HG03064 (cell line): Measurements from ENCODE around the gene SPATA31C2.
"Not testable (repeated sequence)": the region's sequence is repeated elsewhere in the genome, so short reads cannot be mapped to it uniquely, and the experiment has no call there.

Experiments used
- ATAC-seq: cut with Tn5 transposase; IDR thresholded peaks from one replicate; pipeline ENCODE4 v1.9.1; 2021; ENCODE audit warnings: low read depth; ENCODE audit not compliant: unreplicated experiment

Gene SPATA31C2

DNA sequence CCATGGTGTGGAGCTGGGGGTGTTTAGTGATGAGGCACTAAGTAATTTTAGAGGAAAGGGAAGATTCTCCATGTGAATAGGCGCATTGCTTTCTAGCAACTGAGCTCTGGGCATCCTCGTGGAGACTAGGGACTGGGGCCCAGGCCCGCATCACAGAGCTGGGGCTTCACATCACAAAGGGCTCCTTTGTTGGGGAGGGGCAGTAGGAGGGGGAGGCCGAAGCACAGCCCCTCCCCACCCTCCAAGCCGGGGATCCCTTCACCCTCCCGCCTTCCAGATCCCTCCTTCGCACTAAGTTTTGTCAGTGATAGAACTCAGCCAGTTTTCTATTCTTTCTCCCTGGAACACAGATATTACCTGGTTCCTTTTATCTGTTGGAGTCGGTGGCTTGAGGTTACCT is at the start of gene SPATA31C2:
Gene SPATA31C2 (minus strand): TSS at position 101 of the 400 bp plus-strand sequence. CDS start 29 bp downstream, at position 72.
- not testable (repeated sequence) for ATAC-seq

DNA sequence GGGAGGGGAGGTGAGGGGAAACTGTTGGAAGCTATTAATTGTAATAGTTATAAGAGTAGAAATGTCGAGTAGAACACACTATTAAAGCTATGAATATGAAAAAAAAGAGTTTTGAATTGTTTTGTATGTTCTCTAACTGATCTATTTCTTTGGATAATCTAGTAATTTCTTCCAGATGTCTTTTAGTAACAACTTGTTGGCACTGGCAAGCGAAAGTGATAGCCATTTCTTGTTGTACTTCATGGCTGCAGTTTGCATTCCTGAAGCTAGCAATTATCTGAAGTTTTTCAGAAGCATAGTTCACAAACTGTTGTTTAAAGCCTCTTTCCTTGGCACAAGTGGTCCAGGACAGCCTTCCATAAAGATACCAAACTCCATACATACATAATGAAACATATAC is 49.4 kb upstream of the SPATA31C2 start:
- ATAC-seq, result no peak

DNA sequence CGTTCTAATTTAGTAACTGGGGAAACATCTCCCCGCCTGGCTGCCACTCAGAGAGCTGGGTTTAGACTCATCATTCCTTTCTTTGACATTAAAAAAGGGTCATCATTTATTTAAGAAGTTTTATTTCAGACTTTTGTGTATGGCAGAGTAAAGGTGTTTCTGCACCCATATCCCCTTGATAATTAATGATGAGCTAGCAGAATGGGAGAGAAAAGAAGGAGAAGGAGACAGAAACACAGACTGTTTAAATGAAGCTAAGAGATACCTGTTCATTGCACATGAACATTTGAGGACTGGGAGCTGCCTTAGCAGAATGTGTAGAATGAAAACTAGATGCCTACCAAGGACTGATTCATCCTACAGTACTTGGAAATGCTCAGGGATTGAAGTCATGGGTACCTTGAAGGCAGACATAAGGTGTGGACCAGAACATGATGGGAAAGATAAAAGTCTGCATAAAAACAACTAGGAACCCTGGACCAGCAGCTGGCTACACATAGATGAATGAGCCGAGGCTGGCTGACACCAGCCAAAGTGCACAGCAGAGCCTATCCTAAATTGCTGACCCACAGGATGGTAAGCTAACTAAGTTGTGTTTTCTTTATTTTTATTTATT is 48.3 kb upstream of the SPATA31C2 start:
- no peak for ATAC-seq

DNA sequence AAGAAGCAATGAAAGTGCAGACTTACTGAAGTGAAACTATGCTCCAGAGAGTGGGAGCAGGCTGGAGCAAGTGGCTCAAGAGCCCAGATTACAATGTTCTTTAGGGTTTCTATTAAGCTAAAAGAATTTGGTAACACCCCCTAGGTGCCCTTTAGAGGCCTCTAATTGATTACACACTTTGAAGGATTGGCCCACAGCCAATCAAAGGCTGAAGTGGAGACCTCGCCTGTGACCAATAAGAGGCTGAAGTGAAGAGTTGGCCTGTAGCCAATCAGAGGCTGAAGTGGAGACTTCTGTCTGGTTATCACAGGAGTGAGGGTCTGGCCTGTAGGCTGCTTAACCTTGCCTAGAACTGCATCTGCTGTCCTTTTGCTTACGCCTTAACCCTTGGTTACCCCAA is 46.7 kb upstream of the SPATA31C2 start:
- no peak for ATAC-seq

DNA sequence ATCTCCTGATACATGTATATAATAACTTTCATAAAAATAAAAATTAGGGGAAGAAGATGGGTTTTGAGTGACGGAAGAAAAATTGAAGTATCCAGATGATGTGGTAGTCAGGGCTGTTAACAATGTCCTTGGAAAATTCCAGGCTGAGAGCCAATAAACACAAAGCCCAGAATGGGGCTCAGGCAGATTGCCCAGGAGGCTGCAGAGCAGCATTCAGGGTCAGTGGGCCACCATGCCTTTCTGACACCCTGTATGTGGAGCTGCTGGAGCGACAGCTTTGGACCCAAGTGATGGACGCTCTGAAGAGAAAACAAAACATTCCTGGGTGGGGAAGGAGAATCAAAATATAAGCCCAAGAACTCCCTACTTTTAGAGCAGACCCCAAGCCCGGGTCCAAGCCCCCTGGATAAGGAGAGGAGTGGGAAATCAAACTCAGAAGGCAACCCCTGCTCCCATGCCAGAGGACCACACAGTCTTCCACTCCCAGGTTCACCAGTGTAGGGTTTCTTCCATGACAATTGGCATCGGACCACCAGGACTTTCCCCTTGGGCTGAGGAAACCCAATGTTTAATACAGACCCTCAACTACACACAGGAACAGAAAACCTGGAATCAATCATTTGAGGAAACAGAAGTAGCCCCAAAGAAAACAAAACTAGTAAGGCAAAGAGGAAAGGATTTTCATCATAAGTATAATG is 45.7 kb upstream of the SPATA31C2 start:
- ATAC-seq, result no peak

DNA sequence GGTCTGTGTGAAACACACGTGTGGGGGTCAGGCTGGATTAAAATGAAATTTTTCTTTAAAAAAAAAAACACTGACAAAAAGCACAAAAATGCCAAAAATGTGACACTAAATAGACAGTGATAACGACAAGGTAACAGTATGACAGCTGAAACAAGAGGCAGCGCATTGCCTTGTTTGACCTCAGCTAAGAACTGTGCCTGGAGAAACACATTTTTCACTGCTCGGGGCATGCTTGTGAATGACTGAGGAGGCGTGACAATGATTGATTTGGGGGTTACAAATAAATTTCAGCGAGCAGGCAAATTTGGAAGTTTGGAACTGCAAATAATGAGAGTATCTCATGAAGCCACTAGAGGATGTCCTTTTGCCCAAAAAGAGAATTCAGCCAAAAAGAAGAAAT is 44.2 kb upstream of the SPATA31C2 start:
- ATAC-seq, result no peak

DNA sequence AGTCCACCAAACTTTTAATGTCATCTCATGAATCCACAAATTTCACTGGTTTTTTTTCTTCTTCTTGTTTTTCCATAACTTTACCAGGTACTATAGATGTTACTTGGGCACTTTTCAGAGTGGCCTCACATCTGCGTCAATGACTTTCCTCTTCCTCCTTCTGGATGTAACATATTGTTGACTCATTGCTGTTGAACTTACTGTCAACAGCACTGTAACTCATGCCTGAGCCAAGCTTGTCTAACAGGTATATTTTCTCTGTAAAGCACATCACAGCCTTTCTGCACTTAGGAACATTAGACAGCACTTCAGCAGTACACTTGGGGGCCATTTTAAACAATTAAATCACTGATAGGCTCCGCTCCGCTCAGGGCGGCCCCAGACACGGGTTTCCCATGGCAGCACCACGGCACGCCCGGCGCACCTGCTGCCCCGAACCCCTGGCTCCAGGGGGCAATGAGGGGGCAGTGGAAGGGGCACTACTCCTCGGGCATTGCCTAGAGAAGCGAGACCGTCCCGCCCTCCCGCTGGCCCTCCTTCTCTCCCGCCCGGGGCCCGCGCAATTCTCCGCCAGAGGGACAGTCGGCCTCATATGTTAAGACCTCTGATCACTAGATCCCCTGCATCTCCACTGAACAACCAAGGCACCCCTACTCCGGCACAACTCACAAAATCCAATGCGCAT is 41.9 kb upstream of the SPATA31C2 start:
- no peak for ATAC-seq

DNA sequence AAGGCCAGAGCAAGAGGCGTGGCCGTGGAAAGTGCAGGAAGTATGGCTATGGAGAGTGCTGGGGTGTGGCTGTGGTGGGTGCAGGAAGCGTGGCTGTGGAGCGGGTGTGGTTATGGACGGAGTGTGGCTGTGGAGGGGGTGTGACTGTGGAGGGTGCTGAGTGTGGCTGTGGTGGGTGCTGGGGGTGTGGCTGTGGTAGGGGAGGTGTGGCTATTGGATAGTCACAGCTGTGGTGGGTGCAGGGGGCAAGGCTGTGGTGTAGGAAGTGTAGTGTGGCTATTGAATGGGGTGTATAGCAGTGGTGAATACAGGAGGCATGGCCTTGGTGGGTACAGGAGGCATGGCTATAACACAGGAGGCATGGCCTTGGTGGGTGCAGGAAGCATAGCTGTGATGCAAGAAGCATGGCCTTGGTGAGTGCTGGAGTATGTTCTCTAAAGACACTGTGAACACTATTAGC is 40.8 kb upstream of the SPATA31C2 start:
- ATAC-seq, result no peak

DNA sequence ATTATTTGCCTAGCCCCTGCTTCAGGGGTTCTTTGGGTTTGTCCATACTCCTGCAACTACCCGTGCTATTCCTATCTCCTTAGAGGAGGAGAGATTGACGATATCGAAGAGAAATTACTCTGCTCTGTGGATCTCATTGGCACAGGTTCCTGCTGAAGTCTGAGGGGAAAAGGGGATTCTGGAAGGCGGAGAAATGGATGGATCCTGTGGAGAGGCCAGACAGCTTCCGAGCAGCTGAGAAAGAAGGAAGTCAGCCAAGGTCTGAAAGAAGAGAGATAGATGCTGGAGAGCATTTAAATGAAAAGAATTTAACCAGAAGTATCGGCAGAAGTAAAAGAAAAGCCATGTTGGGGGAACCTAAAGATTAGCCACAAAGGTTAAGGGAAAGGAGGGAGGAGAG is 40.4 kb upstream of the SPATA31C2 start:
- ATAC-seq, result no peak

DNA sequence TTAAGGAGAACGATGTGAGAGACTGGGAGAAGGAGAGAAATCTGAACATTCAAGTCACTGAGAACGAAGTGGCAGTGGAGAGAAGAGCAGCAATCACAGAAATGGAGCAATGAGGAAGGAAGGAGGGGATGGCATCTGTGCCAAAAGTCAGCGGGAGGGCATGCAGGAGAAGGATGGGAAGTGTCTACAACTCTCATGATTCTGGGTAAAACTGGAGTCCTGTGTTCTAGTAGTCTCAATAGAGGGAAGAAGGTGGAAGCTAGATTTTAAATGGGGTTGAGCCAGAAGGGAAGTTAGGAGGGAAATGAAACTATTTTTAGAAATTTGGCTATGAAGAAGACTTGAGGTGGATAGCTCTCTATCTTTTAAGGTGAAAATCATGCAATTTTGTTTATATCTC is 39.1 kb upstream of the SPATA31C2 start:
- no peak for ATAC-seq

DNA sequence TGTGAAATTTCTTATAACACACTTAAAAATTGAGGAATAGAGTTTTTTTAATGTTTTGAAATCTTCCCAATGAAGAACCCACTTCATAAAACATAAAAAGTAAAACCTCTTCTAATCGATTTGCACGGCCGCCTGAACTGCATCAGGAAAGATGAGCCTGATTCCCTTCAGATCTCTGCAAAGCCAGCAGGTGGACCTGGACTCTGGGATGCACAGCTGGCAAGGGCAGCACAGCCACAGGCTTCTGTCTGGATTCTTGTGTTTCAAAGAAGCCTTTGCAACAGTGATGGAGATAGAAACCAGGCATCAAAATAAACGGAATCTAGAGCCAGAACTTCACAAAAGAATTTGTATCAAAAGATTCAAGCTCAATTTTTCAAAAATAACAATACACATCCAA is 36.0 kb upstream of the SPATA31C2 start:
- ATAC-seq, result no peak

DNA sequence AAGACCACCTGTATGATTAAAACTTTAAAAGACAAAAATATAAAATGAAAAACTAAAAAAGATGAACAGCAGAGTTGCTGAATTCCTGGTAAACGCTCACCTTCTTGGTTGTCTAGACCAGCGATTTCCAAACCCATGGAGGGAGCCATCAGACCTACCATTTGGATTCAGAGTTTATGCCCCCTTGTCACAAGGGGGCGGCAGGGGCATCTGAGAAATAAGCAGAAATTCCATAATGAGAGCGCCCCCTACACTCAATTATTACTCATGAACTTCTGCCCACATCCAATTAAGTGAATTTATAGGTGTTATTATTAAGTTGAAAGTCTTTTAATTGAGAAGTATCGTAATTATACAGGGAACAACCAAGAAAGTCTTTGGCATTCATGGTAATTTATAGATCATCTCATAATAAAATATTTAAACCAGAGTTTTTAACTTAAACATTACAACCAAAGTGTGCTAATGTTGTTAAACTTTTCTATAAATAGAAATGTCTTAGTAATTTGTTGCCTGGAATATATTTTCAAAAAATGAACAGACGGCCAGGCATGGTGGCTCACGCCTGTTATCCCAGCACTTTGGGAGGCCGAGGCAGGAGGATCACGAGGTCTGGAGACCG is 35.2 kb upstream of the SPATA31C2 start:
- no peak for ATAC-seq

DNA sequence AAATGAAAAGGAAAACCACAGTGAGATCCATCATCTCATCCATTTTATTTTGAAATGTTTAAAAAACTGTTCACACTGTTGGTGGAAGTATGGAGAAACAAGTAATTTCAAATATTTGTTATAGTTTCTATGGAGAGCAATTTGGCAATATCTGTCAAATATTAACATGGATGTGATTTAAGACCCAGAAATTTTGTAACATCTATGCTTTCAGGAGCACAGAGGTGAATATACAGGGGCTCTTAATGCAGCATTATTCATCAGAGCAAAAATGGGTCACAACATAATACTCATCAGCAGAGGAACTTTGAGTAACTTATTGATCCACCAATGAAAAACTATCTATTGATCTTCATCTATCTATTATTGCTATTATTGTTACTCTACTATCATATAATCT is 31.4 kb upstream of the SPATA31C2 start:
- ATAC-seq, result no peak

DNA sequence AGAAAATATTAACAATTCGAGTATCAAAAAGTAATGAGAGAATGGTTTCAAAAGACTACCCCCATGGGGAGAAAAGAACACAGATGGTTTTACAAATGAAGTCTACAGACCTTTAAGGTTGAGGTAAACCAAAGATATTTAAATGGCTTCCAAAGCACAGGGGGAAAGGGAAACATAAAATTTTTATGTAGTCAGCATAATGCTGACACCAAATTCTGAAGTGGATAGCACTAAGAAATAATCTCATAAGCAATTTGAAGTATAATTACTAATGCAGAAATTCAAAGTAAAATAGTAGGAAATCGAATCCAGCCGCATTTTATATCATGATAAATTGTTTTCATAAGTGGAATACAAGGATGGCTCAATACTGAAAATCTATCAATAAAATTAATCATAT is 30.3 kb upstream of the SPATA31C2 start:
- no peak for ATAC-seq

DNA sequence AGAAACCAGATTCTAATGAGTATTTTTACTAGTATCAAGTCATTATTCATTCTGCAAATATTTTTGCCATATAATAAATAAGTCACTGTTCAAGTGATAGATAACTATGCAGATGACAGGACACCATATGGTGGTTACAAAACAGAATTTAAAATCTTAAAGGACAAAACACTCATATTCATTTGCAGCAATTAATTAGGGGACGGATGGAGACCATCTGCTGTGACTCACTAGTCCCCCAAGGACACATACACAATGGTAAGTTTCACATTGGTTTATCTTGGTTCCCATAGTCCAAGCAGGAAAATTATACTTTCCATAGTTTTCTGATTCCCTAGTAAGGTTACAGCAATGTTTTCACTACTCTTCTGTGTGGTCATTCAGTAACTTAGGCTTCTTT is 28.4 kb upstream of the SPATA31C2 start:
- no peak for ATAC-seq

DNA sequence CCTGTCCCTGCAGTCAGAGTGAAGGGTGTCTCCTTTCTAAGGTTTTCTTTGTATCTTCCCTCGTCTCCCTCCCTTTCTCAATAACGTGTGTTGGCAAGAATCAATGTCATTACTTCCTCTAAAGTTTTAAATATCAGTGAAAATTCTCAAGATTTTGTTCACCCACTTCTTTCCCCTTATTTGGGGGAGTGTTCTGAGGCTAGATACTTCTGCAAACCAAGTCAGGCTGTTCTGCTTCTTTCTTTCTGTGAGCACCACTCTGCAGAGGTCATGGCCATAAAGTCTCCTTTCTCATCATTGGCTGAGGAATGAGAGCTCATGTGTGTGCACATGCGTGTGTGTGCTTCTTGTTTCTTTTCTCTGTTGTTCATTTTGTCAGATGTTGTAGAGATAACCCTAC is 26.6 kb upstream of the SPATA31C2 start:
- no peak for ATAC-seq

DNA sequence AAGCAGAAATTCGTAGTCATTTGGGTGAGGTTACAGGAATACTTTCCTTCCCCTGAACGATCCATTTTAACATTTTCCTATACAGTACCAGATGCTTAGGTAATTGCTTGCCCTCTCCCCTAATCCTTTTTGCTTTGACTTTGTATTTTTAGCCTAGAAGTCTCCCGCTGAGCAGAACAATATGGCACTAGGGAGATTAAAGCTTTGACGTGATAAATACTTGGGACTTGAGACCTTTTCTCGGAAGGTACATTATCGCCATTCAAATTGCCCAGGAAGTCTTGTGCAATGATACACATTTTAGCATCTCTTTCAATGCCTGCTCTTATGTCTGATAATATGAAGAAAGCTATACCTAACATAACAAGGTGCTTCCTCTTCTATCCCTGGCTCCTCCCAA is 22.9 kb upstream of the SPATA31C2 start:
- no peak for ATAC-seq

DNA sequence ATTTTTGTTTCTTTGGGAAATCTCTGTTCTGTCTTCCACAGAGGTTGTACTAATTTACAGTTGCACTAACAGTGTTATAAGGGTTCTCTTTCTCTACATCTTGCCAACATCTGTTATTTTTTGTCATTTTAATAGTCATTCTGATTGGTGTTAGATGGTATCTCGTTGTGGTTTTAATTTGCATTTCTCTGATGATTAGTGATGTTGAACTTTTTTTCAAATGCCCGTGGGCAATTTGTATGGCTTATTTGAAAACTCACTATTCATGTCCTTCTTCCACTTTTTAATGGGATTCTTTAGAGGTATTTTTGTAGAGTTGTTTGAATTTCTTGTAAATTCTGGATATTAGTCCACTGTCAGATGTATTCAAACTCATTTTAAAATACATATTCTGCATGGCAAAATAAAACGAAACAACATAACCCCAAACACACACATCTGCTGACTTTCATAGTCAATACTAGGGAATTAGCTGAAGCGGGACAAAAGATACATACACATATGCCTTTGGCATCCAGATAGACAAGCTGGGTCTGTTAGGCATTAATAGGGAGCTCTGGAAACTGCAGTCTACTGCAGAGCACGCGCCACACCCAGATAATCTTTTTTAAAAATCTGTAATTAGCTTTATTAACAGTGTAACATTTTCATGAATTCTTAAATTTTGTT is 5.8 kb upstream of the SPATA31C2 start:
- ATAC-seq, result no peak

DNA sequence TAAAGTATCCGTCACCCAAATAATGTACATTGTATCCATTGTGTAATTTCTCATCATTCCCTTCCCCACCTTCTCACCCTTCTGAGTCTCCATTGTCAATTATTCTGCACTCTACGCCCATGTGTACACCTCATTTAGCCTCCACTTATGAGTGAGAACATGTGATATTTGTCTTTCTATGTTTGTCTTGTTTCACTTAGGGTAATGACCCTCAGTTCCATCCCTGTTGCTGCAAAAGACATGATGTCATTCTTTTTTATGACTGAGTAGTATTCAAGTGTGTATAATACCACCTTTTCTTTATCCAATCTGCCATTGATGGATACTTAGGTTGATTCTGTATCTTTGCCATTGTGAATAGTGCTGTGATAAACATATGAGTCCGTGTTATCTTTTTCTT is 4.9 kb upstream of the SPATA31C2 start:
- no peak for ATAC-seq

DNA sequence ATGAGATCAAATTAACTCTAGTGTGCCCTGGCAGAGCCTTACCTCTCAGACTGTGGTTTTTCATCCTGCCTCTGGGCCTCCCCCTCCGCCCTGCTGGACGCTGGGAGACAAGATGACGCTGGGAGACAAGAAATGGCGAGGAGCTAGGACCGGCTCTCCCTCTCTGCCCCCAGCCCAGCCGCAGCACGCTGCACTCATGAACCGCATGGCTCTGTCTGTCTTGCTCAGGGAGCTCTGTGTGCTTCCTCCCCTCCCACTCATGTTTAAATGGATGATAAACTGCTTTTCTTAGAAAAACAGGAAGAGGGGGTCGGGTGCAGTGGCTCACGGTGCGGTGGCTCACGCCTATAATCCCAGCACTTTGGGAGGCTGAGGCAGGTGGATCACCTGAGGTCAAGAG is 4.7 kb downstream of the SPATA31C2 start:
- ATAC-seq, result not testable (repeated sequence)

DNA sequence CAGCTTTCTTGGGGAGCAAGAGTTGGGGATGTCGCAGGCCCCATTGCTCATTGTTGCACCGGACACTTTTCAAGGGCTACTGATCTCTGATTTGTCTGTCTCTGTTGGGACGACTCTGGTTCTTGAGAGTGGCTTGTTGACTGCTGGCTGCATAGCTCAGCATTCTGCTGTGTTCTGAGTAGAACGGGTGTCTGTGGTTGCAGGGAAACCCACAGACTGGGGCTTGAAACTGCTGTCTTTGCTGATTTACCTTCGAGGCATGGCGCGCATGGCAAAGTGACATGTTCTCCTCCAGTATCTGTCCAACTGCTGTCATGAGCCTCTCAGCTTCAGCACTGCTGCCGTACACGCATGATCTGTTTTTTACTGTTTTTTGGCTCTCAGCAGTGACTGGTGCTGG is 8.7 kb downstream of the SPATA31C2 start:
- not testable (repeated sequence) for ATAC-seq
